ENCODE results near the gene MYH6.

DNA sequence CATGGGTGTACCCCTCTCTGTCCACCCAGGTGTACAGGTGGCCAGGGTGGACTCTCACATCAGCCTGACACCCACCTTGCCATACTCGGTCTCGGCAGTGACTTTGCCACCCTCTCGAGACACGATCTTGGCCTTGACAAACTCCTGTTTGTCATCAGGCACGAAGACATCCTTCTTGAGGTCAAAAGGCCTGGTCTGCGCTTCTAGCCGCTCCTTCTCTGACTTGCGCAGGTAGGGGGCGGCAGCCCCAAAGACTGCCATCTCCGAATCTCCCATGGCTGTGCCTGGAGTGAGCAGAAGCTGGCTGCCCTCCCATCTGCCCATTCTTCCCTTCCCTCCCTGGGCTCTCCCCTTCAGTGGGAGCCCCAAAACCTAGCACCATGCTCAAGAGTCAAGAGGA is 25.4 kb upstream of the MYH6 start:
- TF ChIP-seq, protein P1, sequence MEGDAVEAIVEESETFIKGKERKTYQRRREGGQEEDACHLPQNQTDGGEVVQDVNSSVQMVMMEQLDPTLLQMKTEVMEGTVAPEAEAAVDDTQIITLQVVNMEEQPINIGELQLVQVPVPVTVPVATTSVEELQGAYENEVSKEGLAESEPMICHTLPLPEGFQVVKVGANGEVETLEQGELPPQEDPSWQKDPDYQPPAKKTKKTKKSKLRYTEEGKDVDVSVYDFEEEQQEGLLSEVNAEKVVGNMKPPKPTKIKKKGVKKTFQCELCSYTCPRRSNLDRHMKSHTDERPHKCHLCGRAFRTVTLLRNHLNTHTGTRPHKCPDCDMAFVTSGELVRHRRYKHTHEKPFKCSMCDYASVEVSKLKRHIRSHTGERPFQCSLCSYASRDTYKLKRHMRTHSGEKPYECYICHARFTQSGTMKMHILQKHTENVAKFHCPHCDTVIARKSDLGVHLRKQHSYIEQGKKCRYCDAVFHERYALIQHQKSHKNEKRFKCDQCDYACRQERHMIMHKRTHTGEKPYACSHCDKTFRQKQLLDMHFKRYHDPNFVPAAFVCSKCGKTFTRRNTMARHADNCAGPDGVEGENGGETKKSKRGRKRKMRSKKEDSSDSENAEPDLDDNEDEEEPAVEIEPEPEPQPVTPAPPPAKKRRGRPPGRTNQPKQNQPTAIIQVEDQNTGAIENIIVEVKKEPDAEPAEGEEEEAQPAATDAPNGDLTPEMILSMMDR (IDR thresholded peaks at IDR 0.05 in 8 of 11, conservative IDR thresholded peaks at IDR 0.05 in 3 of 11): no peak
- TF ChIP-seq POLR2AphosphoS5 (IDR thresholded peaks at IDR 0.05): no peak

Data from spleen (tissue), 7 donors.